ENCODE results near the gene MAPK1.

DNA sequence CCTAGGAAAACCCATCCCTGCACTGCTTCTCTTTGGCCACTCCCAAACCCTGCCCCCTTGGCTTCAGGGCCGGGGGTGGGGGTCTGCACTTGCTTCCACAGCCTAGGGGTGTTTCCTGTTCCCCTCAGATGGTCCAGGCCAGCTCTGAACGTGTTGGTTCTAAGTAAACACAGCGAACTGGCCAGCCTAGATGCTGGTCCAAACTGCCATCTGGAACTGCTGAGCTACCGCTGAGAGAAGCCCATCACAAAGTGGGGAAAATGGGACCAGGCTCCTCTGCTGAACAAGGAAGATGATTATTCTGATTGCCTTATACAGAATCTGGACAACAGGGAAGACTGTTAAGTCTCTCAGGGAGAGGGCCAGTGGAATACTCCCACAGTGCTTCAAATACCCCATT is 108.4 kb downstream of the MAPK1 start:
- TF ChIP-seq, protein P1, sequence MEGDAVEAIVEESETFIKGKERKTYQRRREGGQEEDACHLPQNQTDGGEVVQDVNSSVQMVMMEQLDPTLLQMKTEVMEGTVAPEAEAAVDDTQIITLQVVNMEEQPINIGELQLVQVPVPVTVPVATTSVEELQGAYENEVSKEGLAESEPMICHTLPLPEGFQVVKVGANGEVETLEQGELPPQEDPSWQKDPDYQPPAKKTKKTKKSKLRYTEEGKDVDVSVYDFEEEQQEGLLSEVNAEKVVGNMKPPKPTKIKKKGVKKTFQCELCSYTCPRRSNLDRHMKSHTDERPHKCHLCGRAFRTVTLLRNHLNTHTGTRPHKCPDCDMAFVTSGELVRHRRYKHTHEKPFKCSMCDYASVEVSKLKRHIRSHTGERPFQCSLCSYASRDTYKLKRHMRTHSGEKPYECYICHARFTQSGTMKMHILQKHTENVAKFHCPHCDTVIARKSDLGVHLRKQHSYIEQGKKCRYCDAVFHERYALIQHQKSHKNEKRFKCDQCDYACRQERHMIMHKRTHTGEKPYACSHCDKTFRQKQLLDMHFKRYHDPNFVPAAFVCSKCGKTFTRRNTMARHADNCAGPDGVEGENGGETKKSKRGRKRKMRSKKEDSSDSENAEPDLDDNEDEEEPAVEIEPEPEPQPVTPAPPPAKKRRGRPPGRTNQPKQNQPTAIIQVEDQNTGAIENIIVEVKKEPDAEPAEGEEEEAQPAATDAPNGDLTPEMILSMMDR (IDR thresholded peaks at IDR 0.05) = no peak
- TF ChIP-seq POLR2A (IDR thresholded peaks at IDR 0.05) = no peak

Data from heart left ventricle (tissue), 13 donors.